NCI-H524 (cell line): ENCODE data around the gene FGF1.

Experiments
- DNase-seq, 2 experiments: peaks; one replicate each; lab custom pipeline; 2025; lab: John Stamatoyannopoulos, UW

Gene FGF1

DNA sequence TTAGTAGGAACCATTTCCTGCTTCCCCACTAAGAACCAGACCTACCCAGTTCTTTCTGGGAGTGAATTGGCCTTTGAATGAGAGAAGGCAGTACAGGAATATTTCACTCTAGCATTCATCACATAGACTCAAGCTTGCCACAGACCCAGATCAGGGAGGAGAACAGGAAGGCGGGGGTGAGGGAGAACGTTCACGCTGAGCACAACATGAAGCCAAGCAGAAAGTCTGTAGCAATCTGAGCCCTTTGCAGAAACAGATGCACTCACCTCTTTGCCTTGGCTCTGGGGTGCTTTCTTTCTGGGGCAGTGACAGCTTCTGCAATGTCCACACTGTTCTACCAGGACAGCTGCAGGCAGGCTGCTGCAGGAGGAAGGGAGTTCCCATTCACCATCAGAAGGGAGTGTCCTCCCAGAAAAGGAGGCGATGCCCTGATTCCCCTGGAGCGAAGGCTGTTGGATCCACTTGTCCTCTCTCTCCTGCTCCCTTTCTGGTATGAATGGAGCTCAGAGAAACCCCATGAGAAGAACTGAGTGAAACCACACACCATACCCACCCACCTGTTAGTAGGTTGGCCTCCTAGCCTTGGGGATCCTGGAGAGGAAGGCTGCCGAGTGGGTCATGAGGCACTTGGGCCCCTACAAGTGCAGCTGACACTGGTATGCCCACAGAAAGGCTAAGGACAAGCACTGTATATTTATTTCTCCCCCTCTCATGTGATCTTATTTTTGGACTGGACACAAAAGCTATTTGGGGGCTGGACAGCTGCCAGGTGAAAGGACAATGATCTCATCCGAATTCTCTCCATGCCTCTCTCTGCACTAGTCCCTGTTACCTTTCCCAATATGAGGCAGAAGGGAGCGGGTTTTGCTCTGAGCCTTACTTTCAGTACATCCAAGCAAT lies 11.7 kb upstream of the FGF1 start:
- DNase-seq, result no peak

- DNase-seq, result no peak
Measured at GRCh38 chr5:142696379-142696778, 10.5 kb upstream of the FGF1 start.

- DNase-seq, result no peak
Measured at GRCh38 chr5:142694092-142694856, 8.4 kb upstream of the FGF1 start.

GRCh38 chr5:142692321-142692894 lies 6.5 kb upstream of the FGF1 start:
- no peak for DNase-seq

- DNase-seq, result no peak
Measured at GRCh38 chr5:142690667-142691066, 4.8 kb upstream of the FGF1 start.

- no peak for DNase-seq
Measured at GRCh38 chr5:142689081-142689480, 3.2 kb upstream of the FGF1 start.

DNA sequence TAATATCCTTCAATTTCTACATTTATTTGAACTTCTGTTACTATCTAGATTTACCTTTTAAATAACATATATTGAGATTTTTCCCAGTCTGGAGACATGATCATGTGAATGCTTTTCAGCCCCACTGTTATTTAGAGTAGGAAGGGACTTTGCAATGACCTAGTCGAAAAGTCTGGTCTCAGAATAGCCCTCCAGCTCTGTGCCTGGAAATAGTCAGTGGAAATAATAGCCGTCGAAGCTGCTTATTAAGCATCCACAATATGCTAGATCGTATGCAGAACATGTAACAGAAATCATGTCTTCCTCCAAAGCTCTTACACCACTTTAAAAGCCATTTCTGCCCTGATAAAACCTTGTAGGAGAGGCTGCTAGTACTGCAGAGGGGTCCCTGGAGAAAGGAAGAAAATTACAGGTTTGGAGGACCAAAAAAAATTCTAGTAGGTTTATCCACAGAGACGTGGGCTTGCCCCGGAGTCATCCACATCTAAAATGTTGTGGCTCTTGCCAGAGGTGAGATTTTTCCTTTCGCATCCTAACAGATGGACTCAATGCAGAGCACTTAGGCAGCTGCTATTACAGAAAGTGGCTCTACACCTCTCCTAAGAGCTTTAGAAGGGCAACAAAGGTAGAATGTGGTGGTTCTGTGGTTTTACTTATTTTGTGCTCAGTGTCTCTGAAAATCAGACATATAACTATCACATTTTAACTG lies 2.5 kb upstream of the FGF1 start:
- DNase-seq, result peak in 1 of 2 experiments; percentile 25

GRCh38 chr5:142686968-142687367 lies 1.1 kb upstream of the FGF1 start:
- DNase-seq, result no peak

- no peak for DNase-seq
Measured at GRCh38 chr5:142686210-142686734, 382 bp upstream of the FGF1 start.

GRCh38 chr5:142684508-142685041 lies 1.3 kb downstream of the FGF1 start:
- no peak for DNase-seq

- DNase-seq, result no peak
Measured at GRCh38 chr5:142683881-142684505, 1.9 kb downstream of the FGF1 start.

DNA sequence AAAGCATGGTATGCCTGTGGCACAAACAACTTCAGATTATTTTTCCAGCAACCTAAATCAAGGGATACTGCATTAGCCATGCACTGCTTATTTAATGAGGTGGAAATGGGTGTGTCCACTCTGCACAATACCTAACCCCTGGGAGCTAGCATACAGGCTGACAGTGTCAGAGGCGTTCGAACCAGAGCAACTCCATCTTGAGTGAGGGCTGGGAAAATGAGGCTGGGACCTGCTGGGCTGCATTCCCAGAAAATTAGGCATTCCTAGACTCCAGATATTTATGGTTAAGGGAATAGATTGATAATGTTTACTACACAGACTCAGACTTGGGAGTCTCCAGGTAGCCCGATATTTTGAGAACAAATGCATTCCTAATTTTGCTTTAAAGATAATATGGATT lies 2.8 kb downstream of the FGF1 start:
- no peak for DNase-seq

GRCh38 chr5:142680605-142681259 lies 5.2 kb downstream of the FGF1 start:
- DNase-seq, result no peak

GRCh38 chr5:142679744-142680143 lies 6.1 kb downstream of the FGF1 start:
- no peak for DNase-seq

- no peak for DNase-seq
Measured at GRCh38 chr5:142678529-142678928, 7.4 kb downstream of the FGF1 start.

DNA sequence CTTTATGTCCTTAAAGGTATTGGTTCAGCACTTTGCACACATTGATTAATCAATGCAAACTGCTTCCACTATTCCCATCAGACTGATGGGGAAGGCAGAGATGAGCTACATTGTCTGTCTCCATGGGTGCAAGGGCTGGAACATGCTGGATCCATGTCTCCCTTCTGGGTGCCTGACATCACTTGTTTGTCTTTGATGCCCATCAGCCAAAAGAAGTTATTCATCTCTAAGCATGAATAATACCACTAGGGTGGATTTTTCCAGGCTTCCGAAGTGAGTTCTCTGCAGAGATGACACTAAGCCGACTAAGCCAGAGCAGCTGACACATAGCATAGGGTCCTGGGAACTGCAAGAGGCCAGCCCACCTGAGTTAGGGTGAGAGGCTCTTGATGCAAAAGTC lies 8.7 kb downstream of the FGF1 start:
- DNase-seq, result no peak

- no peak for DNase-seq
Measured at GRCh38 chr5:142676318-142676717, 9.6 kb downstream of the FGF1 start.

DNA sequence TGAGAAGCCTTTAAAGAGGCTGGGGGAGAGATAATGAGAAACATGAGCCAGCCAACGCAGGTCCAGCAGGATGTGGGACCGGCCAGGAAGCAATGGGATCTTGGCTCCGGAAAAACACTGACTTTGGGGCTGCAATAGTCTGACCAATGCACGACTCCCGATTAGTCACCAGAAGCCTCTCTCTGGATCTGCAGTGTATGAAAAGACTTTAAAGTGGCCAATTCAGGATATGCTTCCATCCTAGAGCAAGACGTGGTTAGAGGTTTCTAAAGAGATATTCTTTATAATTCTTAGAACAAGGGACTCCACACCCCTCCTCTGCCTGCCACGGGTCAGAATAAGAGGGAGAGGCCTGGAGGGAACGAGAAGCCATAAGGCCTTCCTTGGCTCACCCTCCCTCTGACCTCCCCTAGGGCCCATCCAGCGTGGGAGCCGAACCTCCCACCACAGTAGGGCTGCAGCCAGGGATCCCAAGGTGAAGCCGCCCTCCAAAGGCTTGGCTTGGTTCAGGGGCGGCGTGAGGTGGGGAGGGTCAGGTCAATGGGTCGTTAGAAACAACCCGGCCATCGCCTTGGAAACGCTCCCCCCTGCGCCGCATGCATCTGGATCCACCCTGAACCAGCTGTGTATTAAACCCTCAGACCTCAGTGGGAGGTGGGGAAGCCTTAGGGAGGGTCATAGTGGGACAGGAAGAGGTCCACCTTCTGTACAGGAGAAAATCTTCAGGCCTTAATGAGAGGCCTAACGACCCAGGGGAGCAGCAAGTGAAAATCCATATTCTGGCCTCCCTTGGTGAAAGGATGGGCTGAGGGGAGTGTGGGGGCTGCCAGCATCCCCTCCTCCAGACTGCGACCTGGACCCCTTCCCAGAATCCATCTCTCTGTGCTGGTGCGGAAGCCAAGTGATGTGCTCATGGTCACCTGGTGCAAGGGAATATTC lies 11.1 kb downstream of the FGF1 start:
- DNase-seq, result no peak

- DNase-seq, result no peak
Measured at GRCh38 chr5:142671801-142672200, 14.1 kb downstream of the FGF1 start.

GRCh38 chr5:142671266-142671665 lies 14.6 kb downstream of the FGF1 start:
- DNase-seq, result no peak
